GM18511 (cell line): ENCODE data around the gene ZIC2.

Source experiments
- ATAC-seq: cut with Tn5 transposase; IDR thresholded peaks from one replicate; pipeline ENCODE4 v1.9.1; 2021; ENCODE audit warnings: mild to moderate bottlenecking, moderate library complexity; ENCODE audit not compliant: unreplicated experiment

ZIC2 gene

GRCh38 chr13:99959540-99960230 is 21.9 kb upstream of the ZIC2 start:
- no peak for ATAC-seq

- no peak for ATAC-seq
Observed at GRCh38 chr13:99960663-99961311, 20.8 kb upstream of the ZIC2 start.

GRCh38 chr13:99961636-99962035 is 19.9 kb upstream of the ZIC2 start:
- ATAC-seq: no peak

- ATAC-seq: no peak
Observed at GRCh38 chr13:99962242-99962641, 19.3 kb upstream of the ZIC2 start.

- no peak for ATAC-seq
Observed at GRCh38 chr13:99963816-99964339, 17.7 kb upstream of the ZIC2 start.

GRCh38 chr13:99965329-99966000 is 16.1 kb upstream of the ZIC2 start:
- no peak for ATAC-seq

GRCh38 chr13:99966064-99966805 is 15.3 kb upstream of the ZIC2 start:
- ATAC-seq: no peak

- ATAC-seq: no peak
Observed at GRCh38 chr13:99967498-99967868, 14.1 kb upstream of the ZIC2 start.

GRCh38 chr13:99967869-99968520 is 13.6 kb upstream of the ZIC2 start:
- no peak for ATAC-seq

GRCh38 chr13:99968521-99969452 is 12.8 kb upstream of the ZIC2 start:
- ATAC-seq: no peak

GRCh38 chr13:99969453-99969918 is 12.1 kb upstream of the ZIC2 start:
- no peak for ATAC-seq

GRCh38 chr13:99969919-99970650 is 11.5 kb upstream of the ZIC2 start:
- peak; percentile 30 for ATAC-seq

GRCh38 chr13:99970651-99971575 is 10.7 kb upstream of the ZIC2 start:
- ATAC-seq: peak; percentile 45

- no peak for ATAC-seq
Observed at GRCh38 chr13:99971576-99972189, 9.9 kb upstream of the ZIC2 start, which contains the start of gene ZIC5. Gene ZIC5, minus strand, starts transcription at chr13:99971767. Its CDS starts 164 bp downstream, at chr13:99971603.

GRCh38 chr13:99972190-99972731 is 9.3 kb upstream of the ZIC2 start:
- ATAC-seq: no peak

GRCh38 chr13:99973163-99973807 is 8.3 kb upstream of the ZIC2 start:
- no peak for ATAC-seq
